EL (cell line): ENCODE data around the gene PRR5.
"Not testable (repeated sequence)": the region's sequence is repeated elsewhere in the genome, so short reads cannot be mapped to it uniquely, and the experiment has no call there.

Experiments
- DNase-seq: peaks from one replicate; pipeline ENCODE4 v3.0.0-alpha.2; 2016

Gene PRR5

DNA sequence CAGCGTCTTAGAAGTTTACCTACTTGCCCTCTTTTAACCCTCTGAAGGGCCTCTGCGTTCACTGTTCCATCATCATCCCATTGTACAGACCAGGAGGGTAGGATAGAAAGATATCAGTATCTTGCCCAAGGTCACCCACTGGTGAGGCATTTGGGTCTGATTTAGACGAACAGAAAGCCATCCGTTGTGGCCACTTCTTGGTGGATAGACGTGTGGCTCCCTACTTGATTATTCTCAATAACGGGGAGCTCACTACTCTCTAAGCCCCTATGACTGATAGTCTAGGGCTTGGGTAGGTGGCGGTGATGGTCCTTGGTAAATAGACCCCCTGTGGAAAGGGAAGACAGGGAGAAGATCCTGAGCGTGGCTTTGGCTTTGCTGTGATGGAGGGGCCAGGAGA is 28.6 kb upstream of the PRR5 start:
- no peak for DNase-seq

DNA sequence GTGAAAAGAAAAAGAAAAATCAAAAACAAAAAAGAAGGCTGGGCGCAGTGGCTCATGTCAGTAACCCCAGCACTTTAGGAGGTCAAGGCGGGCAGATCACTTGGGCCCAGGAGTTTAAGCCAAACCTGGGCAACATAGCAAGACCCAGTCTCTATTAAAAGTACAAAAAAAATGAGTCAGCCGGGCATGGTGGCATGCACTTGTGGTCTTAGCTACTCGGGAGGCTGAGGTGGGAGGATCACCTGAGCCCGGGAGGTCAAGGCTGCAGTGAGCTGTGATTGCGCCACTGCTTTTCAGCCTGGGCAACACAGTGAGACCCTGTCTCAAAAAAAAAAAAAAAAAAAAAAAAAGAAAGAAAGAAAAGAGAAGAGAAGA is 26.0 kb upstream of the PRR5 start:
- DNase-seq, result not testable (repeated sequence)

DNA sequence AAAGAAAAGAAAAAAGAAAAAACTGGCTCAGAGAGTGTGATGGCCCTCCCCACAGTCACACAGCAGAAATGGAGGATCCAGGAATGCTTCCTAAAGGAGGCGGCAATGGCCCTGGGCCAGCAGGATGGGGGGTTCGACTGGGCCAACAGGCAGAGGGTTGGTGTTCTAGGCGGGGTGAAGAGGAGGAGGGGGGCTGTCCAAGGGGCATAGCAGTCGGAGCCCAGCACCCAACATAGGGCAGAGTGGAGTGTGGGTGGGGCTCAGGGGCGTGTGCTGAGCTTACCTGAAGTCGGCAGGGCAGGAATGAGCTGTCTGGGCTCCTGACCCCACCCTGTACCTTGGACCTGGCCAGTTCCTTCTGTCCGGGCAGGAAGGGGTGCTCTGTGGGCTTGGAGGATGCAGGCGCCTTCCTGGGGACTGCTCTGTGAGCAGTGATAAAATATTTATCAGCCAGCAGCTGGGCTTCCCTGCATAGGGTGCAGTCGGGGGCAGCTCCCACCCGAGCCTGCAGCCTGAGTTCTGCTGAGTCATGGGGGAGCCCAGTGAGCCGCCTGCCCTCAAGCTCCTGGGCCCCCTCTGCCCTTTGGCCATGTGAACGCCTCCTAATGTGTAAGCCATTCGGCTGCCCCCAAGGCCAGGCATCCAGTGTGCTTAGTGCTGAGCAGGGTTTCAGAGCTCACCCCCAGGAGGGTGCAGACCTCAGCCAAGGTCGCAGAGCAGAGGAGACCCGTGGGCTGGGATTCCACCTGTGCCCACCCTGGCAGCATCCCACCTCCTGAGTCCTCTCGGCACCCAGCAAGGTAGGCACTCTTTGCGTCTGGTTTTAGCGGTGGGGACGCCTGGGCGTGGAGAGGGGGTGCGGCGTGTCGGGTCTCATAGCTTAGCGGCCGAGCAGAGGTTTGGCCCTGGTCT is 25.3 kb upstream of the PRR5 start:
- no peak for DNase-seq

DNA sequence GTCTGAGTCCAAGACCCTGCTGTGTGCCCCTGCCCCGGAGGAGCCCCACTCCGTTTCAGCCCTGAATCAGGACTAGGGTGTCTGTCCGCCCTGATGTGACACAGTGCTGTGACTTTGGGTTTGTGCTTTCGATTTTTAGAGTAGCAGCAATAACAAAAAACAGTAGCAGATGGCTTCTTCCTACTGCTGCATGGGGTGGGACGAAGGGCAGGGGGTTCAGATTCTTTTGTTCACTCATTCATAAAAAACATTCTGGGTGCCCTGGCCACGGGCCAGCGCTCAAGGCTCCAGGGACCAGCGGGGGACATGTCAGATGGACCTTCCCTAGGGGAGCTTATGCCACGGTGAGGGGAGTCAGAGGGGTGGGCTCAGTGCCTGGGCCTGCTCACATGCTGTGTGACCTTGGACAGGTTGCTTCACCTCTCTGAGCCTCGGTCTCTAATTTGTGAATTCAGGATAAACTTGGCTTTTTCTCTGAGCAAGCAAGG is 24.6 kb upstream of the PRR5 start:
- no peak for DNase-seq

DNA sequence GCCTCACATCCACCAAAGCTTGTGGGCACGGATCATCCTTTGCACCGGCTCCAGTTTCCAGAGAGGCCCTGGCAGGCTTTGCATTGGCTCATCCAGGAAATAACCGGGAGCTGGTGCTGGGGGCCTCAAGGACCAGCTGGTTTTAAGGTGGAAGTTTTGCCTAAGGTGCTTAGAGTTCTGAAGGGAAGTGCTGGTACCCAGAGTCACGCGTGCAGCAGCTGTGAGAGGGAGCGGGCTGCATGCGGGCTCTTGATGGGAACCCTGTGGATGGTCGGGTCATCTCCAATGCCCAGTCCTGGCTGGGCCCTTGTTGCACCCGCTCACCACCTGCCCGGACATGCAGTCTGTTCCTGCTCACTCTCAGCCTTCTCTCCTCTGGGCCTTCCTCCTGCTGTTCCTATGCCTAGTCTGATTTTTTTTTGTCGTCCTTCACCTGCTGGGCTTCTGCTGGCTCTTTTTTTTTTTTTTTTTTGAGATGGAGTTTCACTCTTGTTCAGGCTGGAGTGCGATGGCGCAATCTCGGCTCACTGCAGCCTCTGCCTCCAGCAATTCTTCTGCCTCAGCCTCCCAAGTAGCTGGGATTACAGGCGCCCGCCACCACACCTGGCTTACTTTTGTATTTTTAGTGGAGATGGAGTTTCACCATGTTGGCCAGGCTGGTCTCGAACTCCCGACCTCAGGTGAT is 24.0 kb upstream of the PRR5 start:
- no peak for DNase-seq

DNA sequence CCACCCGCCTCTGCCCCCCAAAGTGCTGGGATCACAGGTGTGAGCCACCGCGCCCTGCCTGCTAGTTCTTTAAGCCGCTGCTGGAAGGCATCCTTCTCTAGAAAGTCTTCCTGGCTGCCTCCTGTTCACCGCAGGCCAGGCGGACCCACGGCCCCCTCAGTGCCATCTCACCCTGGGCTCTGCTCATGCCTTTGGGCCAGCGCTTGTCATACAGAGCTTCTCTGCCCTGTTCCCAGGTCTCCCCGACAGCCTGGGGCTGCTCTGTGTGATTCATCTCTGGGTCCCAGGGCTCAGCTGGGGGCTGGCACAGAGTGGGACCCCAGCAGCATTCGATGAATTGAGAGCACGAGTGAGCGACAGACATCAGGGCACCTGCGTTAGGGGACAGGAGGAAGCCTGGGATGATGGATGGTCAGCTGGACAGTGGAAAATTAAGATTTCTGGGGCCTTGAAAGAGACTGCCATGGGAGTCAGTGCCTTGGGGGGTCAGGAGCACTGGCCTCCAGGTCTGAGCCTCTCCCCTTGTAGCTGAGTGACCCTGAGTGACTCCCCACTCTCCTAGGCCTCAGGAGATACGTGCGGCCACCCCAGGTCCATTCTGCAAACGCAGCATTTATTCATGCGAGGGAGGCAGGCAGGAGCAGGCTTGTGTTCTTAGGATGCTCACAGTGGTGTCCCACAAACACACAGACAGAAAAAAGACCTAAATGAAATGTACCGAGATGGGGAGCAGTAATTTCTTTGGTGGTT is 23.3 kb upstream of the PRR5 start:
- no peak for DNase-seq

DNA sequence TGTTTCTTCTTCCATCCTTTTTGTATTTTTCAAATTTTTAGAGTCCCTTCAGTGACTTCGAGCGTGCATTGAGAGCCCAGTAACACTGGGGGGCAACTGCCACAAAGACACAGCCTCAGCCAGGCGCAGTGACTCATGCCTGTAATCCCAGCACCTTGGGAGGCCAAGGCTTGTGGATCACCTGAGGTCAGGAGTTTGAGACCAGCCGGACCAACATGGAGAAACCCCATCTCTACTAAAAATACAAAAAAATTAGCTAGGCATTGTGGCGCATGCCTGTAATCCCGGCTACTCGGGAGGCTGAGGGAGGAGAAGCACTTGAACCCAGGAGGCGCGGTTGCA is 22.7 kb upstream of the PRR5 start:
- not testable (repeated sequence) for DNase-seq

DNA sequence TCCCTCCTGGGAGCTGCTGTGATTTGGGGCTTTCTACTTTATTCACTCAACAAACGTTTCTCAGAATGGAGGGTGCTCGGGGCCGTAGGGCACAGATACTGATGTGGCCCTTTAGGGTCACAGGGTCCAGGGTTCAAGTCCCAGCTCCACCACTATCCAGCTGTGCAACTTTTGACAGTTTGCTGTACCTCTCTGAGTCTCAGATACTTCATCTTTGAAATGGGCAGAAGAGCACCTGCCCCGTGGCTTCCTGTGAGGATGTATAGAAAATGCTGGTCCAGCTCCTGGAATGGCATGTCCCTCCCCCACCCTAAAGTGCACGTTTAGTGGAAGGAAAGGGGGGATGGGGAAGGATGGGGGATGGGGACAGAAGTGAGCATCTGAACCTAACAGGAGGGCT is 21.9 kb upstream of the PRR5 start:
- no peak for DNase-seq

DNA sequence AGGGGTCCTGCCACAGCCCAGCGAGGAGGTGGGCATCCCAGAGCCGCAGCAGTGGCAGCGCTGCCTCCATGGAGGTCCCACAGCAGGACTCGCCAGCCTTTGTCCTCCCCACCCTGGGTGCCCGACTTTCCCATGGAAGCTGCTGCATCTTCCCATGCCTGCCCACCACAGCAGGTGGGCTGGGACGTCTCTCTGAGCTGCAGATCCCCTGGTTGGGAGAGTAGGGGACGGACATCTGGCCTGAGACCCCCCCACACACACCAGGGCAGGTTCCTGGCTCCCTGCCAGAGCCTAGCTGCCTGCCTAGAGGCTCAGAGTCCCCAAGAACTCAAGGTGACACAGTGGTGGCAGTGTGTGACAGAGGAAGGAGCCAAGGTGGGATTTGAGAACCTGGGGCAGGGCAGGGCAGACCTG is 21.5 kb upstream of the PRR5 start:
- DNase-seq, result no peak

DNA sequence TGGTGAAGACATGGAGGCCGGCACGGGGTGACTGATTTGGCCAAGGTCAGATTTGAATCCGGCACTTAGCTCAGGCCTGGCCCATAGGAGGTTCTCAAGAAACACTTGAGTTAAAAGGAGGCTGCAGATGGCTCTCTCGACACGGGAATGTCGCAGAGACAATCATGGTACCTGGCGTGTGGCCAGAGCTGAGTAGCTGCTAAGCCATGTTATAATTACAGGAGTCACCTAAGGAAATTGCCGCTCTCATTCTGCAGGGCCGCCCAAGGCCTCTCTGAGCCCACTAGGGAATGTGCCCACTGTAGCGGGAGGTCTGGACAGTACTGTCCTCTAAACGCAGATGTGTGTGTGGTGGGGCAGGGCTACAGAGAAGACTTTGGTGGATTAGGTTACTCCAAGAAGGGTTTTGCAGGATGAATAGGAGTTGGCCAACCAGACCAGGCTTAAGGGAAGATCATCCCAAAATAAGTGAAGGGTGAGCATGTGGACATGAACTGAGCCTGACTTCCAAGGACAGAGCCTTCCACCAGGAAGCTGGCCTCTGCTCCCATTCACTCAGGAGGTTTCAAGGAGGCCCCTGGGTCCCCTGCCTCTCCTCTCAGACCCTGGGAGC is 19.3 kb upstream of the PRR5 start:
- no peak for DNase-seq

DNA sequence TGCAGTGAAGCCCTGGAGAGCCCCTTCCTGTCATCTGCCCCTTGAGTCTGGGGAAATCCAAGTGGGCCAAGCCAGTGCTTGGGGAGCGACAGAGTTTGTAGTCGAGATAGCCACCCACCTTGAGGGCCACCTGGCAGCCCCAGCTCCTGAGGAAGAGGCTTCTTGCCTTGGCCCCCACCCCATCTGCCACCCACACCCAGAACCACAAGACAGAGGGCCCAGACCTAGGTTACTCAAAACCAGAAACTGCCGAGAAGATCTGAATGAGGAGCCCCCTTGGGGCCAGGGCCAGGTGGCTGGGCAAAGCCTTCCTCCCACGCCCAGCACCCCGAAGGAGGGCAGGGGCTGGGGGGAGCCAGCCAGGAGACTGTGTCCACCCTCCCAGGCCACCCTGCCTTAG is 18.8 kb upstream of the PRR5 start:
- DNase-seq, result no peak

DNA sequence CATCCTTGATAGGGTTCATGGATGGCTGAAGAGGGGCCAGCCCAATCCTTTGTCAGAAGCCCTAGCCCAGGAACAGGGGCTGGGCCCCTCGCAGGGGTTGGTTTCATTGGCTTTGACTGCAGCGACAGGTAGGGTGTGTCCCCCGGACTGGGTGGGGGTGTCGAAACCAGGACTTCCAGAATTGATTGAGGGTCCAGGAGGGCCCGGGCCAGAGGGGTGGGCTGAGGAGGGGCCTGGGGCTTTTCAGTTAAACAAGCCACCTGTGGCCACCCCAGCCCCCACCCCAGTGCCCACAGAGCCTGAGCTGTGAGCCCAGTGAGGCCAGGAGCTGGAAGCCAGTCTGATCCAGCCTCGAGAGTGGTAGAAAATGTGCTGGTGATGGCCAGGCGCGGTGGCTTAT is 18.1 kb upstream of the PRR5 start:
- DNase-seq, result no peak

DNA sequence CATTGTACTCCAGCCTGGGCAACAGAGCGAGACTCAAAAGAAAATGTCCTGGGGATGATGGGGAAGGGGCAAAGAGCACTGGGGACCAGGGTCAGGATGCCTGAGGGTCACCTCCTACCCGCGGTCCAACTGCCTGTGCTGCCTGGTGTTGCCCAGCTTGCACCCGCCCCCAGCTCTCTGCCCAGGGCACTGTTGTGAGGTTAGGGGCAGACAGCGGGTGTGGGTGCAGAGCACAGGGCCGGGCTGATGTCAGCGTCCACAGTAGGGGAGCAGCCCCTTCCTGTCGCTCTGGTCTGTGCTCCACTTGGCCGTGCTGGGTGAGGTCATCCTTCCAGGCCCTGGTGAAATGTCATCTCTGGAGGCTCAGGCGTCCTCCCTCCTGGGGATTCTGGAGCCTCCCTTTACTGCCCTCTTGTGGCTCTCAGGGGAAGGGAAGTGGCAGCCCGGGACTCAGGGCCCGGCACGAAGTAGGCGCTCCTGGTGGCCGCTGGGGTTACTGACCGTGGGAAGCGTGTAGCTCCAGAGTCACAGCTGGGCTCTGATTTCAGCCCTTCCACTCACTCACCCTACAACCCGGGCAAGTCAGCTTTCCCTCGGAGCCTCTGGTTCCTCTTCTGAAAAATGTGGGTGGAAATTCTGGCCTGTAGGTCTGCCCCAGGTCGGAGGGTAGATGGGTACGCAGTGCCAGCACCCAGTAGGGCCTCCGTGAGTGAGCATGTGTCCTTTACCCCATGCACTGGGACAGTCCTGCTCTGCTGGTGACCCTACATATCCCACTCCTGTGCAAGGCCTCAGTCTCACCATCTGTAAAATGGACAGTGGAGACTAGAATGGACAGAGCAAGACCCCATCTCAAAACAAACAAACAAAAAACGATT is 17.3 kb upstream of the PRR5 start:
- DNase-seq, result peak; percentile 99

DNA sequence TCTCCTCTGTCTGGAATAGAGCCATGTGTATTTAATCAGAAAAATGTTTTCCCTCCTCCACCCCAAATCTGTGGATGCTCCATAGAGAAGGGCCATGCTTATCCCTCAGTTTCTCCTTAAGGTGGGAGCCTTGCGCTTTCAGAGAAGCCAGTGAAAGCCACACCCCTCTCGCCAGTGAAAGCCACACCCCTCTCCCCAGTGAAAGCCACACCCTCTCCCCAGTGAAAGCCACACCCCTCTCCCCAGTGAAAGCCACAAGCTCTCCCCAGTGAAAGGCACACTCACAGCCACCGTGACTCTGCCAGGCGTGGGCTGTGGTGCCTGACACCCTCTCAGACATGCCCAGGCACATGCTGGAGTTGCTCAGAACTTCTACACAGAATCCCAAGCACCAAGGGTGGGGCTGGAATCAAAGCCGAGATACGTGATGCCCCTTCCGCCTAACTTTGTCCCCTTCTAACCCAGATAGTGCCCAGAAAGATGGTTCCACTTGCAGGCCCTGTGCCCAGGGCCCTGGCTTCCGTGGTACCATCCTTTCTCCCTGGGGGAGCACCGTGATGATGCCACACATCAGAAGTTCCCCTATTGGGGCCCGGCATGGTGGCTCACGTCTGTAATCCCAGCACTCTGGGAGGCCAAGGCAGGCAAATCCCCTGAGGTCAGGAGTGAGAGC is 16.5 kb upstream of the PRR5 start:
- DNase-seq, result peak; percentile 73

DNA sequence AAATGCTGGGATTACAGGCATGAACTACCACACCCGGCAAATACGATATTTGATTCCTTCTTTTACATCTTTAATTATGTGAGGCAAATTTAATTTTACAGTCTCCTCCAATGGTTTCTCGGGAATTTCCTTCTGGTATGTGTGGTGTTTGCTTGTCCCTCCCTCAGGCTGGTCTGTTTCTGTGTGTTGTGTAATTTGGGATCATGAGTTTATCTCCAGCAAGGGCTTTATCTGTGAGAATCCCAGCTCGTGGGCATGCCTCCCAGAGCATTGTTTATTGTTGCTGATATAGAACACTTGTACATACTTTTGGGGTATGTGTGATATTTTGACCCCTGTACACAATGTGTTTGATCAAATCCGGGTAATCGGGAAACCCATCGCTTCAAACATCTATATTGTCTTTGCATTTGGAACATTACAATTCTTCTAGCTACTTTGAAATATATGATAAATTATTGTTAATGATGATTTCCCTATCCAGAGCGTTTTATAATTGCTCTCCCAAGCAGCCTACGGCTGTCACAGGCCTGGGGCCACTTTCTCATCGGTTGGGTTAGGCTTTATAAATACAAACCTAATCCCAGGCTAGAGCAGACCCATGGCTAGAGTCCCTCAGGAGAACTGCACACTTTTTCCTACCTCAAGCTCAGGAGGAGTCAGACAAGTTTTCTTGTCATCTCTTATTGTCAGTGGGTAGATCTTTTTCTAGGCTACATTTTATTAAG is 15.0 kb upstream of the PRR5 start:
- peak; percentile 29 for DNase-seq

DNA sequence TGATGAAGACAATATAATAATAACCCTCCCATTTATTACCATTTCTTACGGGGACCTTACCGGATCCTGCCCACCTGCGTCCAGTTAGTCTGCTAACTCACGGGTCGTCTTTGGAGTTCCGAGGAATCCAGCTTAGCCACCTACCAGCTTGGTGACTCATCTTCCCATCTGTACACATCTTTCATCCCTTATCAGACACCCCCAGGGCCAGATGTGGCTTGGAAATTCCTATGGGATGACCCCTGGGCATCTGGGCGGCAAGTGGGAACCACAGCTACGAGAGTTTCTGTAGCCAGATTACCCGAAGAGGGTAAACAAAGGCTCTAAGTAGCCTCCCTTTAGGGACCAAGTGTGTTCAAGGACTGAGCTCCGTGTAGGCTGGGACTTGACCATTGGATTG is 12.8 kb upstream of the PRR5 start:
- DNase-seq, result peak; percentile 52

DNA sequence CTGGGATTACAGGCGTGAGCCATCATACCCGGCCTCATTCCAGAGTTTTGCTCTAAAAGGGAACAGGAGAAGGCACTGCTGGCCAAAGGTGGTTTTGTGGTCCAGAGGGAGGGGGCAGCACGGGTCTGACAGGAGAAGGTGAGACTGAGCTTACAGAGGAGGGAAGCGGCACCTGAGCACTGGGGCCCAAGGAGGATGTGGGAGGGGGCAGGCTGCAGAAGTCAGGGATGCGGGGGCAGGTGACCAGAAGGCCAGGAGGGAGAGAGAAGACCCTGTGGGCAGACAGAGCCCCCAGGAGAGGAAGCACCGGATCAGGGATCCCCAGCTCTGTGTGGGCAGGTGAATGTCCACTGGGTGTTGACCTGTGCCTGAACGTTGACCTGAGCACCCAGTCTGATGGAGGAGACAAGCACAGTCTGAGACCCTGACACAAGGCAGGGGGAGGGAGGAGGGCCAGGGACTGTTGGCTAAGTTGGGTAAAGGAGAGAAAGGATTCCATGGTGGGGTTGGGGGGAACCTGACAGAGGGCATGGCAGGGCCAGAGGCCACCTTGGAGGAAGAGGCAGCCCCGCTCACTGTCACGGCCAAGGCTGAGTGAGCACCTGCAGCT is 12.0 kb upstream of the PRR5 start:
- DNase-seq, result no peak

DNA sequence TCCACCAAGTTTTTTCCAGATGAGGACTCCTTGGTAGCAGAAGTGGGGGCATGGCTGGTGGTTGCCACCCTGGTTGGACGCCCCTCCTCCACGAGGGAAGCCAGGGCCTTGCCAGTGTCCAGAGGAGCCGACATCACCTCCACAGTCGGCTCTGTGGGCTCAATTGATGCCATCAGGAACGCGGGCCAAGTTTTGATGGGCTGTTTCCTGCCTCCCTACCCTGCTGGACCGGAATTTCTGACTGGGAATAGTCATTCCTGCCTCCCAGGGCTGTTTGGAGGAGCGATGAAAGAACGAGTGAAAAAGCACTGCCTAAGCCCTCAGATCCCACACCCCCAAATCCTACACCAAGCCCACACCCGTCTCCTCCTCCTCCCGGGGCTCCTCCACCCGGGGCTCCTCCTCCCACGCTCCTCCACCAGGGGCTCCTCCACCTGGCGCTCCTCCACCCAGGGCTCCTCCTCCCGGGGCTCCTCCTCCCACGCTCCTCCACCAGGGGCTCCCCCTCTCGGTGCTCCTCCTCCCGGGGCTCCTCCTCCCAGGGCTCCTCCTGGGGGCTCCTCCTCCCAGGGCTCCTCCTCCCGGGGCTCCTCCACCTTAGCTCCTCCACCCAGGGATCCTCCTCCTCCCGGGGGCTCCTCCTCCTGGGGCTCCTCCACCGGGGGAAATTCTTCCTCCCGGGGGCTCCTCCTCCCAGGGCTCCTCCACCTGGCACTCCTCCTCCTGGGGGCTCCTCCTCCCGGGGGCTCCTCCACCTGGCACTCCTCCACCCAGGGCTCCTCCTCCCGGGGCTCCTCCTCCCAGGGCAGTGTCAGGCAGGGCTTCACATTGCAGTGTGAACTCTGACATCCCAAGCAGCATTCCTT is 10.0 kb upstream of the PRR5 start:
- no peak for DNase-seq

DNA sequence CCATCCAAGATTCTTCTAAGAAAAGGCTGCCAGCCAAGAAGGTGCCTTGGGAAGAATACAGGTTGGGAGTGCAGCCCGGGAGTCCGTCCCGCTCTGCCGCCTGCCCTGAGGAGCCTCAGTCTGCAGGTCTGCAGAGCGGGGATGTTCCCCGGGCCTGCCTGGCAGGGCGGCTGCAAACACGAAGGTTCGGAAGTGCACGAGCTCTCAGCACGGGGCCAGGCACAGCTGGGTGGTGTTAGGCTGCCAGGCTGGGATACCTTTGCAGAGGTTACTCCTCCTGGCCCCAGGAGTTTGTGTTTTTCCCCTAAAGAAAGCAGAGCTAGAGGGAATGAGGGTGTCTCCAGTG is 9.4 kb upstream of the PRR5 start:
- no peak for DNase-seq

DNA sequence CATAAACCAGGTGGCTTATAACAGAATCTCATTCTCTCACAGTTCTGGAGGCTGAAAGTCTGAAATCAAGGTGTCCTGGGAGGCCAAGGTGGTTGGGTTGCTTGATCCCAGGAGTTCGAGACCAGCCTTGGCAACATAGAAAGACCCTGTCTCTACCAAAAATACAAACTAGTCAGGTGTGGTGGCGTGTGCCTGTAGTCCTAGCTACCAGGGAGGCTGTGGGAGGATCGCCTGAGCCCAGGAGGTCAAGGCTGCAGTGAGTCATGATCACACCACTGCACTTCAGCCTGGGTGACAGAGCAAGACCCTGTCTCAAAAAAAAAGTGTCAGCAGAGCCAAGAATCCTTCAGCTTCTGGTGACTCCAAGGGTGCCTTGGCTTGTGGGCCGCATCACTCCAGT is 8.9 kb upstream of the PRR5 start:
- no peak for DNase-seq
